IMR-90 (cell line): Measurements from ENCODE around the gene PPIL3. TPM values are rescaled to one million over a fixed set of nuclear protein-coding genes. Genes with fewer than 3 reads are reported as not detected.

ENCODE experiments used
- ATAC-seq: fragments of 200-7000 bp; cut with Tn5 transposase; 2 replicates; pipeline ENCODE4 v1.9.1; 2020; ENCODE audit warnings: low read depth, mild to moderate bottlenecking, moderate library complexity
- BruUV-seq: library from RNA; stranded (reverse); fragments of 400-500 nt; replicated peaks from 2 replicates; lab custom pipeline; 2021; lab: Mats Ljungman, UMichigan
- CTCF ChIA-PET: fragments of 300-600 bp; formaldehyde crosslinking; extraction: SDS; loops from one replicate; lab custom pipeline; 2021; ENCODE audit warnings: antibody characterized with exemption; lab: Yijun Ruan, JAX
- POLR2A ChIA-PET: fragments of 300-600 bp; sonication (Branson Sonifier 250); formaldehyde crosslinking; loops from one replicate; lab custom pipeline; 2022; ENCODE audit warnings: antibody characterized with exemption; ENCODE audit not compliant: unreplicated experiment; lab: Charles Lee
- DNase-seq: peaks from one replicate; pipeline ENCODE4 v3.0.0; 2013
- H2AFZ ChIP-seq: replicated peaks from 2 replicates; pipeline ENCODE3; 2013; ENCODE audit warnings: low read length, mild to moderate bottlenecking; ENCODE audit not compliant: poor library complexity
- H2AK5ac ChIP-seq: 2 replicates; pipeline ENCODE4 v1.6.1; 2013; ENCODE audit warnings: low read depth, low read length, inconsistent platforms
- H2AK9ac ChIP-seq: replicated peaks from 2 replicates; pipeline ENCODE3; 2013; ENCODE audit warnings: mild to moderate bottlenecking, low read depth, low read length, moderate library complexity; ENCODE audit not compliant: poor library complexity
- H2BK120ac ChIP-seq: 2 replicates; pipeline ENCODE4 v1.6.1; 2013; ENCODE audit warnings: low read depth, low read length, inconsistent platforms
- H2BK15ac ChIP-seq: 3 replicates; pipeline ENCODE4 v1.6.1; 2013; ENCODE audit warnings: low read depth, low read length, inconsistent platforms
- H2BK20ac ChIP-seq: 2 replicates; pipeline ENCODE4 v1.6.1; 2013; ENCODE audit warnings: low read depth, mild to moderate bottlenecking, inconsistent platforms, low read length, moderate library complexity
- H2BK5ac ChIP-seq: 2 replicates; pipeline ENCODE4 v1.6.1; 2013; ENCODE audit warnings: mild to moderate bottlenecking, low read depth, low read length, inconsistent platforms; ENCODE audit not compliant: poor library complexity, severe bottlenecking
- H3K14ac ChIP-seq: replicated peaks from 2 replicates; pipeline ENCODE4 v1.6.1; 2013; ENCODE audit warnings: low read depth, low read length, inconsistent platforms
- H3K18ac ChIP-seq: 2 replicates; pipeline ENCODE4 v1.6.1; 2013; ENCODE audit warnings: low read depth, low read length, control low read depth
- H3K23ac ChIP-seq: 2 replicates; pipeline ENCODE4 v1.6.1; 2013; ENCODE audit warnings: low read depth, low read length, inconsistent platforms
- H3K27ac ChIP-seq: 2 replicates; pipeline ENCODE4 v1.5.1; 2013; ENCODE audit warnings: mild to moderate bottlenecking, control low read depth, low read length; ENCODE audit not compliant: insufficient read depth
- H3K27me3 ChIP-seq: 2 replicates; pipeline ENCODE4 v1.6.1; 2013; ENCODE audit warnings: low read length; ENCODE audit not compliant: control insufficient read depth, insufficient read depth
- H3K36me3 ChIP-seq: 2 replicates; pipeline ENCODE4 v1.6.1; 2013; ENCODE audit warnings: low read length, mixed read lengths; ENCODE audit not compliant: control insufficient read depth, insufficient read depth
- H3K4ac ChIP-seq: 2 replicates; pipeline ENCODE4 v1.6.1; 2013; ENCODE audit warnings: low read depth, low read length, inconsistent platforms
- H3K4me1 ChIP-seq: 2 replicates; pipeline ENCODE4 v1.6.1; 2013; ENCODE audit warnings: low read length, mixed read lengths; ENCODE audit not compliant: control insufficient read depth, insufficient read depth
- H3K4me2 ChIP-seq: 2 replicates; pipeline ENCODE4 v1.6.1; 2013; ENCODE audit warnings: low read depth, mild to moderate bottlenecking, control low read depth, low read length, moderate library complexity
- H3K4me3 ChIP-seq: 2 replicates; pipeline ENCODE4 v1.5.1; 2013; ENCODE audit warnings: low read depth, mild to moderate bottlenecking, control low read depth, low read length, moderate library complexity; ENCODE audit not compliant: insufficient read depth
- H3K56ac ChIP-seq: 2 replicates; pipeline ENCODE4 v1.6.1; 2013; ENCODE audit warnings: low read length, inconsistent platforms; ENCODE audit not compliant: insufficient read depth; ENCODE audit errors: extremely low read depth
- H3K79me1 ChIP-seq, 2 experiments: 2 replicates each; pipeline ENCODE4 v1.6.1; 2013; ENCODE audit warnings: low read length in 2 of 2, inconsistent platforms in 1 of 2, low read depth in 1 of 2
- H3K9ac ChIP-seq: 2 replicates; pipeline ENCODE4 v1.6.1; 2013; ENCODE audit warnings: low read depth, low read length, control low read depth
- H3K9me1 ChIP-seq: 2 replicates; pipeline ENCODE4 v1.6.1; 2013; ENCODE audit warnings: low read length, inconsistent platforms; ENCODE audit not compliant: insufficient read depth
- H3K9me3 ChIP-seq: 2 replicates; pipeline ENCODE4 v1.6.1; 2013; ENCODE audit warnings: low read length; ENCODE audit not compliant: control insufficient read depth, insufficient read depth
- H4K20me1 ChIP-seq: 2 replicates; pipeline ENCODE4 v1.6.1; 2013; ENCODE audit warnings: low read length, inconsistent platforms; ENCODE audit not compliant: insufficient read depth
- H4K5ac ChIP-seq: 2 replicates; pipeline ENCODE4 v1.6.1; 2013; ENCODE audit warnings: mild to moderate bottlenecking, low read depth, low read length, control low read depth
- H4K8ac ChIP-seq, 2 experiments: 2 replicates each; pipeline ENCODE4 v1.6.1; 2013; ENCODE audit warnings: low read depth in 2 of 2, low read length in 2 of 2, control low read depth in 1 of 2, inconsistent platforms in 1 of 2
- H4K91ac ChIP-seq: 2 replicates; pipeline ENCODE4 v1.6.1; 2013; ENCODE audit warnings: low read depth, low read length, inconsistent platforms; ENCODE audit not compliant: insufficient read depth
- BHLHE40 ChIP-seq: fragments of 150-350 bp; IDR thresholded peaks from 2 replicates; pipeline ENCODE4 v1.6.1; 2016; ENCODE audit warnings: mild to moderate bottlenecking, low read depth, low read length
- CEBPB ChIP-seq: IDR thresholded peaks from 2 replicates; pipeline ENCODE4 v1.6.1; 2012; ENCODE audit warnings: low read depth, low read length, improper control_type of control experiment
- CHD1 ChIP-seq: IDR thresholded peaks from 2 replicates; pipeline ENCODE4 v1.6.1; 2012; ENCODE audit warnings: low read depth, low read length, improper control_type of control experiment
- CTCF ChIP-seq: conservative IDR thresholded peaks from 2 replicates; pipeline ENCODE4 v1.5.1; 2012; ENCODE audit warnings: mild to moderate bottlenecking, low read depth, low read length, improper control_type of control experiment
- MAFK ChIP-seq: IDR thresholded peaks from 2 replicates; pipeline ENCODE4 v1.6.1; 2012; ENCODE audit warnings: low read depth, low read length, improper control_type of control experiment
- MAZ ChIP-seq: IDR thresholded peaks from 2 replicates; pipeline ENCODE4 v1.6.1; 2012; ENCODE audit warnings: low read depth, mild to moderate bottlenecking, low read length, improper control_type of control experiment, moderate library complexity, borderline replicate concordance
- MXI1 ChIP-seq: IDR thresholded peaks from 2 replicates; pipeline ENCODE4 v1.6.1; 2012; ENCODE audit warnings: low read depth, mild to moderate bottlenecking, low read length, moderate library complexity, borderline replicate concordance
- NFE2L2 ChIP-seq: fragments of 150-350 bp; IDR thresholded peaks from 2 replicates; pipeline ENCODE4 v1.6.1; 2016; ENCODE audit warnings: low read depth, mild to moderate bottlenecking, low read length
- RCOR1 ChIP-seq: IDR thresholded peaks from 2 replicates; pipeline ENCODE4 v1.6.1; 2012; ENCODE audit warnings: mild to moderate bottlenecking, low read length, improper control_type of control experiment; ENCODE audit not compliant: insufficient replicate concordance
- RFX5 ChIP-seq: IDR thresholded peaks from 2 replicates; pipeline ENCODE4 v1.8.0; 2012; ENCODE audit warnings: low read depth, mild to moderate bottlenecking, low read length, moderate library complexity
- USF2 ChIP-seq: fragments of 150-350 bp; IDR thresholded peaks from 2 replicates; pipeline ENCODE4 v1.6.1; 2017; ENCODE audit warnings: mild to moderate bottlenecking, antibody characterized with exemption, low read length, low read depth
- WGBS, 2 experiments: methylation state at CpG; one replicate each; pipeline versions ENCODE4 v1.1.5 to v1.1.7; 2013; ENCODE audit warnings: missing lambda C conversion rate in 2 of 2; ENCODE audit not compliant: insufficient read length in 1 of 2; ENCODE audit errors: extremely low coverage in 2 of 2; 5-methylcytosine and 5-hydroxymethylcytosine counted together
- dilution Hi-C: fragments of 300-500 bp; cut with HindIII; formaldehyde crosslinking; loops from one replicate; pipeline ENCODE4 v1.14.3; 2018; ENCODE audit warnings: low sequenced_read_pairs; ENCODE audit not compliant: unreplicated experiment
- in situ Hi-C: fragments of 300-500 bp; cut with MboI; formaldehyde crosslinking; loops from 3 replicates; pipeline ENCODE4 v1.14.3; 2019; ENCODE audit warnings: low sequenced_read_pairs, inconsistent platforms, mixed read lengths
- intact Hi-C: fragments of 100-400 bp; cut with micrococcal nuclease; formaldehyde crosslinking; loops from 2 replicates; pipeline ENCODE4 v1.10.0; 2022
- polyA plus RNA-seq, 3 experiments: library from polyadenylated mRNA; depleted of rRNA; stranded (reverse); fragments of >200 nt; gene quantifications; 2 replicates each; pipeline ENCODE4 v1.2.3, GENCODE V29; 2012; ENCODE audit warnings: low replicate concordance in 1 of 3
- total RNA-seq: library from RNA; depleted of rRNA; stranded (reverse); fragments of >200 nt; gene quantifications from 2 replicates; pipeline ENCODE4 v1.2.3, GENCODE V29; 2012

PPIL3 gene
- total and polyA plus RNA-seq, 2 of the 4 experiments (the other 2 are of a cell fraction) = 35.1 to 47.9 TPM

- BruUV-seq = no TSS peak
- H3K4me2 ChIP-seq = no peak overlapping the region
- no peak overlapping the region for H2BK20ac ChIP-seq
- CTCF ChIA-PET = interaction anchor here (0.7 to 1.2 kb wide), 2 partner anchors 14 to 139 kb away, joined by 3 to 4 read pairs; no protein-coding TSS in a partner anchor
- H4K91ac ChIP-seq = no peak overlapping the region
- H2AK5ac ChIP-seq = no peak overlapping the region
- H2AK9ac ChIP-seq = no peak overlapping the region
- H2BK5ac ChIP-seq = no peak overlapping the region
- H3K23ac ChIP-seq = no peak overlapping the region
- H3K27me3 ChIP-seq = no peaks in the 10 kb centered on the region
- no peak overlapping the region for H3K18ac ChIP-seq
- peaks cover 47% of the 10 kb centered on the region for H3K36me3 ChIP-seq
- DNase-seq (no peak), ATAC-seq (no peak)
- no peak overlapping the region for H3K4ac ChIP-seq
- no peak overlapping the region for H3K4me3 ChIP-seq
- no peak overlapping the region for H3K14ac ChIP-seq
- H4K20me1 ChIP-seq = peaks cover 45% of the 10 kb centered on the region
- H3K9me1 ChIP-seq = no peaks in the 10 kb centered on the region
- H2BK120ac ChIP-seq = no peak overlapping the region
- intact Hi-C loops (no loop called here), dilution Hi-C loops (no loop called here), in situ Hi-C loops (no loop called here)
- POLR2A ChIA-PET = no interaction called here
- no peak for TF ChIP-seq MXI1
- no peak for TF ChIP-seq RFX5
- TF ChIP-seq MAZ = no peak
- no peak for TF ChIP-seq BHLHE40
- TF ChIP-seq CTCF = no peak
- TF ChIP-seq NFE2L2 = no peak
- no peak for TF ChIP-seq MAFK
- no peak for TF ChIP-seq CEBPB
- TF ChIP-seq CHD1 = no peak
- no peak for TF ChIP-seq USF2
- no peak for TF ChIP-seq RCOR1
- H2BK15ac ChIP-seq = no peak overlapping the region
- H2AFZ ChIP-seq = no peak overlapping the region
- WGBS, 2 experiments = no CpG with 5 or more reads among the region's 2 CpGs
- H3K79me1 ChIP-seq = peaks cover 14 to 23% of the 10 kb centered on the region in 2 experiments
- H3K9ac ChIP-seq = no peak overlapping the region
- no peak overlapping the region for H3K27ac ChIP-seq
- no peak overlapping the region for H3K56ac ChIP-seq
- no peaks in the 10 kb centered on the region for H3K9me3 ChIP-seq
- H4K8ac ChIP-seq = no peak overlapping the region
- H3K4me1 ChIP-seq = no peaks in the 10 kb centered on the region
- no peak overlapping the region for H4K5ac ChIP-seq
Observed at GRCh38 chr2:200852605-200853004, 36.3 kb downstream of the PPIL3 start.
